Left ventricle myocardium superior (tissue), 1 donor: ENCODE data around the gene YKT6. TPM values are rescaled to one million over a fixed set of nuclear protein-coding genes. Genes with fewer than 3 reads are reported as not detected.
A peak's percentile ranks its signal among the peaks of the same experiment; 100 is the strongest.

Experiments used
- ATAC-seq: fragments of 200-7000 bp; cut with Tn5 transposase; one replicate; pipeline ENCODE4 v1.9.1; 2020; ENCODE audit warnings: mild to moderate bottlenecking, moderate library complexity
- DNase-seq: peaks from one replicate; pipeline ENCODE4 v3.0.0-alpha.2; 2020
- intact Hi-C: fragments of 100-400 bp; cut with micrococcal nuclease; formaldehyde crosslinking; loops from one replicate; pipeline ENCODE4 v1.11.0; 2022
- total RNA-seq: library from RNA; stranded (reverse); fragmentation: NEBNext Ultra II Directional; extraction: Animal tissue kit (Norgen Biotek cat#: 25700); gene quantifications from one replicate; pipeline ENCODE4 v1.2.1, GENCODE V29; 2021
- donor health status: DM: no; HTN: yes; CAD: no; lungs with severe emphysema.

Gene YKT6
- total RNA-seq, 1 donor from 2014 or later: 58.4 TPM

- DNase-seq (peak; percentile 61), ATAC-seq (no peak)
- intact Hi-C loops: loop anchor here (5.0 kb wide), 2 partner anchors 63 to 233 kb away; no protein-coding TSS in a partner anchor
Observed at GRCh38 chr7:44244282-44244681, 43.5 kb downstream of the YKT6 start.

GRCh38 chr7:44246396-44247113 is 45.8 kb downstream of the YKT6 start:
- intact Hi-C loops: no loop called here

GRCh38 chr7:44247868-44248651 is 47.3 kb downstream of the YKT6 start:
- ATAC-seq: no peak
- DNase-seq: no peak
- intact Hi-C loops: no loop called here

More at GRCh38 chr7:44246396-44247113, 45.8 kb downstream of the YKT6 start:
- DNase-seq (no peak), ATAC-seq (no peak)

GRCh38 chr7:44249639-44250234 is 49.0 kb downstream of the YKT6 start:
- ATAC-seq: no peak
- intact Hi-C loops: no loop called here
- no peak for DNase-seq

- intact Hi-C loops: no loop called here
- ATAC-seq (no peak), DNase-seq (no peak)
Observed at GRCh38 chr7:44251269-44251668, 50.5 kb downstream of the YKT6 start.

GRCh38 chr7:44251881-44252280 is 51.1 kb downstream of the YKT6 start:
- DNase-seq (no peak), ATAC-seq (no peak)
- intact Hi-C loops: no loop called here

GRCh38 chr7:44256459-44256858 is 55.7 kb downstream of the YKT6 start:
- intact Hi-C loops: no loop called here
- peak; percentile 63 for DNase-seq
- ATAC-seq: peak; percentile 51

- no peak for ATAC-seq
- intact Hi-C loops: no loop called here
- DNase-seq: no peak
Observed at GRCh38 chr7:44257213-44257612, 56.4 kb downstream of the YKT6 start.

- peak; percentile 86 for DNase-seq
- intact Hi-C loops: no loop called here
- peak; percentile 87 for ATAC-seq
Observed at GRCh38 chr7:44257618-44258422, 57.0 kb downstream of the YKT6 start.

GRCh38 chr7:44258423-44258760 is 57.6 kb downstream of the YKT6 start:
- ATAC-seq (no peak), DNase-seq (no peak)
- intact Hi-C loops: no loop called here

- ATAC-seq (peak; percentile 15), DNase-seq (no peak)
- intact Hi-C loops: no loop called here
Observed at GRCh38 chr7:44258865-44259546, 58.2 kb downstream of the YKT6 start.

- ATAC-seq: peak; percentile 16
Observed at GRCh38 chr7:44259547-44260457, 59.0 kb downstream of the YKT6 start.

GRCh38 chr7:44261240-44261639 is 60.5 kb downstream of the YKT6 start:
- no peak for DNase-seq
- no peak for ATAC-seq
- intact Hi-C loops: no loop called here

More at GRCh38 chr7:44259547-44260457, 59.0 kb downstream of the YKT6 start:
- DNase-seq: peak; percentile 81
- intact Hi-C loops: no loop called here

GRCh38 chr7:44262031-44262430 is 61.3 kb downstream of the YKT6 start:
- intact Hi-C loops: no loop called here
- ATAC-seq (no peak), DNase-seq (no peak)

GRCh38 chr7:44263326-44264082 is 62.7 kb downstream of the YKT6 start:
- ATAC-seq (no peak), DNase-seq (no peak)
- intact Hi-C loops: no loop called here
